ENCODE measurements around the gene UBE3A.

DNA sequence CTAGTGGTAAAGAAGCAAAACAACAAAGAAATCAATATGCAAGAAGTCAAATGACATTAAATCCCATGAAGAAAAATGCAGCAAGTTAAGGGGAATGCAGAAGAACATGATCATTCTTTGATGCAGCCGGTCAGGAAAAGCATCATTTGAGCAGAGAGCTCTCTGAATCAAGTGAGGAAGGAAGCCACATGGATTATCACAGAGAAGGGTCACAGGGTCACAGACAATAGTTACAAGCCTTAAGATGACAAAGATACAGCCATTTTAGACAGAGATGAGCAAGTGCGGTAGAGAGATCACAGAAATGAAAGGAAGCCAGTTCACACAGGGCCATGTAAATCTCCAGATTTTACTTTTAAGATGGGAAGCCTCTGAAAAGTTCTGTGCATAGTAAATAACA, 43.9 kb downstream of the UBE3A start:
- TF ChIP-seq TAF1 (IDR thresholded peaks at IDR 0.05; ENCODE audit: low read depth, low read length) (no peak), POLR2A (IDR thresholded peaks at IDR 0.05; ENCODE audit: low read depth, low read length) (no peak), POLR2AphosphoS5 (IDR thresholded peaks at IDR 0.05; ENCODE audit: low read depth, low read length) (no peak), POU2F2 (IDR thresholded peaks at IDR 0.05; ENCODE audit: low read depth, low read length) (no peak), SPI1 (IDR thresholded peaks at IDR 0.05; ENCODE audit: low read depth, low read length) (no peak)
